LNCaP clone FGC (cell line): ENCODE measurements around the gene CD58.

ENCODE experiments used
- DNase-seq: peaks from one replicate; pipeline ENCODE4 v3.0.0-alpha.2; 2011; ENCODE audit warnings: low read depth
- H3K4me3 ChIP-seq: 2 replicates; pipeline ENCODE4 v1.5.1; 2011; ENCODE audit warnings: mild to moderate bottlenecking, low read depth, low read length, control low read depth
- CTCF ChIP-seq: IDR thresholded peaks from 2 replicates; pipeline ENCODE4 v1.5.1; 2012; ENCODE audit warnings: mild to moderate bottlenecking; ENCODE audit not compliant: control insufficient read depth, insufficient read depth; ENCODE audit errors: extremely low read depth

CD58 gene

DNA sequence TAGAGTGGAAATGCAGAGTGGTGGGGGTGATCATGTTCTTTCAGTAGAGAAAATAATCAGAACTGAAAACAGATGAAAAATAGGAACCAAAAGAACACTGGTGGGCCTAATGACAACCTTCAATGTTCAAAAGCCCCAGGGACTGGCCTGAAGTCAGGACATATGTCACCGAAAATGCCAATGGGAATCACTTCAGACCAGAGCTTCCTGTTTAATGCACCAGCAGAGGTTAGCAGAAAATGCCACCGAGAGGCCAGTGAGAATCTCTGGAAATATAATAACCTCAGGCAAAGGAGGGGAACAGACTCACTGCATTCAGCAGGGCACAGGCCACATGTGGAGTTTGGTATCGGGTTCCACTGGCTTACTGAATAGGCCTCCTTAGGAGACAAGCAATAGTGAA lies 15.9 kb upstream of the CD58 start:
- no peak overlapping the region for H3K4me3 ChIP-seq
- DNase-seq: no peak
- no peak for TF ChIP-seq CTCF

GRCh38 chr1:116585886-116586285 lies 15.1 kb upstream of the CD58 start:
- no peak for TF ChIP-seq CTCF
- no peak for DNase-seq
- H3K4me3 ChIP-seq: no peak overlapping the region

- DNase-seq: peak; percentile 93
- TF ChIP-seq CTCF: no peak
- H3K4me3 ChIP-seq: no peak overlapping the region
Observed at GRCh38 chr1:116581323-116581885, 10.6 kb upstream of the CD58 start.

DNA sequence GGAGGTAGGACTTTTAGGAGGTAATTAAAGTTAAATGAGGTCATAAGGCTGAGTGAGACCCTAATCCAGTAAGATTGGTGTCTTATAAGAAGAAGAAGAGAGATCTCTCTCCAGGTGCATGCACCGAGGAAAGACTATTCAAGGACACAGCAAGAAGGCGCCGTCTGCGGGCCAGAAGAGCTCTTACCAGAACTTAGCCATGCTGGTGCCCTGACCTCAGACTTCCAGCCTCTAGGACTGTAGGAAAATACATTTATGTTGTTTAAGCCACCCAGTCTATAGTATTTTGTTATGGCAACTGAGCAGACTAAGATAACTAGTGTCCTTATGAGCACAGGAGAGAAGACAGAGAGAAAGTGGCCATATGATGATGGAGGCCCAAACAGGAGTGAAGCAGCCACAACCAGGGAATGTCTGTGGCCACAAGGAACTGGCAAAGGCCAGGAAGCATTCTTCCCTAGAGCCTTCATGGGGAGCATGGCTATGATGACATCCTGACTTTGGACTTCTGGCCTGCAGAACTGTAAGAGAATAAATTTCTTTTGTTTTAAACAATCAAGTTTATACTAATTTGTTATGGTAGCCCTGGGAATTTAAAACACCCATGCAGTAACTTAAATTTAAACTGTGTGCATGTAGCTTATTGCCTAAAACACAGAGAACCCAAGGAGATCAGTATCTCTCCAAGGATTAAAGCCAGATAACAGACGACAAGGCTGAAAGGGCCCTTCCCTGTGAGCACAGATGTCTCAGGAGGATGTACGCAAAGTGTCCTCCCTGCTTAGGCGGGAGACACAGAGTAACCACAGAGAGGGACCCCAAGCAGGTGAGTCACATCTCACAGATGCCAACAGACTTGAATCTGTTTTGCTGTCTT lies 9.9 kb upstream of the CD58 start:
- DNase-seq: no peak
- no peak overlapping the region for H3K4me3 ChIP-seq
- no peak for TF ChIP-seq CTCF

GRCh38 chr1:116579259-116579875 lies 8.5 kb upstream of the CD58 start:
- H3K4me3 ChIP-seq: no peak overlapping the region
- TF ChIP-seq CTCF: no peak
- no peak for DNase-seq

DNA sequence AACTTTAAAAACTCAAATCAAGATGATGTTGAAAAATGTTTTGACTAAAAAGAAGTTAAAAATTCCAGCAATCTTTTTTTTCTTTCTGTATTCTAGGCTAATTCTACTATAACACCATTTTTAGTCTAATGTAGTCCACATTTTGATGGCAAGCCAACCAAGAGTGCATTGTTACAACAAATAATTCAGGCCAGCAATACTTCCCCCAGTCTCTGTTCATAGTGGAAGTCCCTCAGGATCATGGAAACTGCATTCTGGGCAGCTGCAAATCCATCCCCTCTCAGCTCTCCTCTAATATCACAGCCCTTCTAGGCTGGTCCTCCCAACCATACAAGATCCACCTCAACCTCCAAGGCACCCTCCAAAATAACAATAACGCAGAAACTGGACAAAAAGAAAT lies 7.8 kb upstream of the CD58 start:
- H3K4me3 ChIP-seq: no peak overlapping the region
- no peak for DNase-seq
- no peak for TF ChIP-seq CTCF
